RPMI8226 (cell line): ENCODE data around the gene ASCL2.

Source experiments
- DNase-seq: peaks from one replicate; pipeline ENCODE4 v3.0.0-alpha.2; 2015

ASCL2 gene

GRCh38 chr11:2307501-2308331 is 37.3 kb upstream of the ASCL2 start:
- no peak for DNase-seq

DNA sequence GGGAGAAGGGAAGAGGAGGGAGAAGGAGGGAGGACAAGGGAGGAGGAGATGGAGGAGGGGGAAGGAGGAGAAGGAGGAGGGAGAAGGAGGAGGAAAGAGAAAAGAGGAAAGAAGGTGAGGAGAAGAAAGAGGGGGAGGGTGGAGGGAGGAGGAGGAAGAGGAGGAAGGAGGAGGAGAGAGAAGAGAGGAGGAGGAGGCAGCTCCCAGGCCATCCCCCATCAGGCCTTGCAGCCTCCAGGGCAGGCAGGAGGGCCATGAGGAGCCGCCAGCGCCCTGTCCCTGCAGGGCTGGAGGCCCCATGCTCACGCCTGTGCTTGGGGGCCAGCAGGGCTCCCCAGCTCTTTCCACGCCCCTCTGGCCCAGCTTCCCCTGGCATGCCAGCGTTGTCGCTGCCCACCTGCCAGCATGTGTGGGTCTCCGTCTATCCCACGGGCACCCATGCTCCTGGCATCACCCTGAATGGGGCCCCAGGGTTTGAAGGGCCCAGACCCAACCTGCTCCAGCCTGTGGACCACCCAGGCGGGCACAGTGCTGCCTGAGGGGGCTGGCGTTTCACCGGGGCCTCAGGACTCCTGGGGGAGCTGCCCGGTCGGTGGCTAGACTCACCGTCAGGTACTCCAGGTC is 36.6 kb upstream of the ASCL2 start:
- no peak for DNase-seq

DNA sequence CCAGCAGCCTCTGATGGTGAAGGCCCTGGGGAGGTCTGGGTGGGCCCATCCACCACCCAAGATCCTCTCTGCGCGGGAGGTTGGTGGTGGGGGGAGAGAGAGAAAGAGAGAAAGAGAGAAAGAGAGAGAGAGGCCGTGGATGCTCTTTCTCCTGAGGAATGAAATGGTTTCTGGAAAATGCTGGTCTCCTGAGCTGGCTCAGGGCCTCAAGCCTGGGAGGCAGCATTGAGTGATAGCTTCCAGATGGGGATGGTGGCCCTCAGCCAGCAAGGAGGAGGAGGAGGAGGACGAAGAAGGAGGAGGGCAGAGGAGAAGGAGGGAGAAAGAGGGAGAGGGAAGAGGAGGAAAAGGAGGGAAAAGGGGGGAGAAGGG is 36.0 kb upstream of the ASCL2 start:
- no peak for DNase-seq

- no peak for DNase-seq
Measured at GRCh38 chr11:2305788-2306451, 35.5 kb upstream of the ASCL2 start.

DNA sequence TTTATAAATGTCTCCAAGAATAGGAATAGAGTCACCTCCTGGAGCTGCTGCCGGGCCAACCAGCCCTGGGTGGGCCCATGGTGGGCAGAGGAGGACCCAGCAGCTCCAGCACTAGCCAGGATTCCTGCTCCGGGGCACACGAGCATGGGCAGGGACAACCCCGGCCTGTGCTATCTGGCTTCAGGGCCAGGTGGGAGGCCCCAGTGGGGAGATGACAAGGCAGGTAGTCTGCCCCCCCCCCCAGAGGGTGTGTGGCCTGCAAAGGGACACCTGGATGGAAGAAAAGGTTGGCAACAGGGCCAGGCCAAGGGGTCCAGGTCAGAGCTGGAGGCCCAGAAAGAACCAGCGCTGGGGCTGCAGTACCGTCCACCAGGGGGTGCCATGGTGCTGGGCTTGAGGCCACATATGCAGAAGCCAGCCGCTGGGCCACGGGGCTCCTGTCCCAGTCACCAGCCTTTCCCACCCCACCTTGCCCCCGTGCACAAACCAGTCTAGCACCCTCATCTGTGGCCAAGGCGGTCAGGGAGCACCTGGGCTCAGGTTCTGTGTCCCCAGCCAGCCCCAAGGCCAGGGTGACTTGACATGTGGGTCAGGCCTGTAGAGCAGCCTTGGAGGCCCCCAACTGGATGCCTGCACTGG is 34.9 kb upstream of the ASCL2 start:
- DNase-seq: peak; percentile 73

DNA sequence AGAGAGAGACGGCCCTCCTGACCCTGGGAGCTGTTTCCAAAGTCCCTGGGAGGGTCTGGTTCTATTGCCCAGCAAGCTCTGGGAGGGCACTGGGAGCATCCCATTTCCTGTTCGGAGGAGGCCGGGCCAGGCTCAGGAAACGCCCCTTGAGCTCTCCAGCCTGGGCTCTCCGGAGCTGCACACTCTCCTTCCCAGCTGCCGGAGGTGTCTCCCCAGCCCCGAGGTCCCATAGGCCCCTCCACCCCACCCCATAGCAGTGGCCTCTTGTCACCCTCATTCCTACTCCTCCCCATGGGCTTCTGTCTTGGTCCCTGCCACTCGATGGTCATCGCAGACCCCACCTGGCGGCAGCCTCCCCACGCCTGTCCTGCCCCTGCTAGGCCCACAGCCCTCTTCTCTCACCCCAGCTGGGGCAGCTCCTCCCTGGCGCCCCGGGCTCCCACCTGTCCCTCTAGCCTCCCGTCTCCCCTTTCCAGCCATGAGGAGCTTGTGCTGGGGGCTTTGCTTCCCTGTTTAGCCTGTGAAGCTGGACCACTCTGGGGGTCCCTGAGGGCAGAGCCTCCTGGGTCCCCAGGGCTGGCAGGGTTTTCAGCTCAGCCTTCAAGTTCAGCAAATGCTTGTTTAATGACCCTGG is 34.2 kb upstream of the ASCL2 start:
- DNase-seq: no peak

DNA sequence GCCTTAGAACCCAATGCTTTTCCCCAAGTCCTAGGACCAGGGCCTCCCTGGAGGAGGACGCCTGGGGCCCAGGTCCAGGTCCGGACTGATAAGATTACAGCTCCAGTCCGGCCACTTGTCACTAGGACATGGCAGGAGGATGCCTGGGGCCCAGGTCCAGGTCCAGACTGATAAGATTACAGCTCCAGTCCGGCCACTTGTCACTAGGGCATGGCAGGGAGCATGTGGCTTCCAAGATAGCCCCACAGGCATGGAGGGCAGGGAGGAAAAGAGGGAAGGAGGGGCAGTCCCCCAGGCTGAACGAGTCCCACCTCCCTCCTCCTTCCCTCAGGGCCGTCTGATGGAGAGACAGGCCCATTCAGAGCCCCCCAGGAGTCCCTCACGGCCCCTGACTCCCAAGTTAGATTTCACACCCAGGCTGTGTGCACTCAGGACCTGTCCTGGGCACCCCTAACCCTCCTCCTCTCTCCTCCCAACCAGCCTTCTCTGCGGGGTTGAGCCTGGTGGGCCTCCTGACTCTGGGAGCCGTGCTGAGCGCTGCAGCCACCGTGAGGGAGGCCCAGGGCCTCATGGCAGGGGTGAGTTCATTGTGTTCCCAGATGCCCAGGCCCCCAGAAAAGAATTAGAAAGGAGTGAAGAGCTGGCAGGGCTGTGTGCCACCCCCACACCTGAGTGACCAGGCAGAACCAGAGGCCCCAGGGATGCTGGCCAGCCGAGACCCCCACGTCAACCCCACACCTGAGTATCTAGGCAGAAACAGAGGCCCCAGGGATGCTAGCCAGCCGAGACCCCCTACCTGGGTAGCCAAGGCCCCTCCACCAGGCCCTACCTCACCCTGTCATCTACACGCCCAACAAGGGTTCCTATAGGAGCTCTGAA is 33.5 kb upstream of the ASCL2 start:
- DNase-seq: no peak

DNA sequence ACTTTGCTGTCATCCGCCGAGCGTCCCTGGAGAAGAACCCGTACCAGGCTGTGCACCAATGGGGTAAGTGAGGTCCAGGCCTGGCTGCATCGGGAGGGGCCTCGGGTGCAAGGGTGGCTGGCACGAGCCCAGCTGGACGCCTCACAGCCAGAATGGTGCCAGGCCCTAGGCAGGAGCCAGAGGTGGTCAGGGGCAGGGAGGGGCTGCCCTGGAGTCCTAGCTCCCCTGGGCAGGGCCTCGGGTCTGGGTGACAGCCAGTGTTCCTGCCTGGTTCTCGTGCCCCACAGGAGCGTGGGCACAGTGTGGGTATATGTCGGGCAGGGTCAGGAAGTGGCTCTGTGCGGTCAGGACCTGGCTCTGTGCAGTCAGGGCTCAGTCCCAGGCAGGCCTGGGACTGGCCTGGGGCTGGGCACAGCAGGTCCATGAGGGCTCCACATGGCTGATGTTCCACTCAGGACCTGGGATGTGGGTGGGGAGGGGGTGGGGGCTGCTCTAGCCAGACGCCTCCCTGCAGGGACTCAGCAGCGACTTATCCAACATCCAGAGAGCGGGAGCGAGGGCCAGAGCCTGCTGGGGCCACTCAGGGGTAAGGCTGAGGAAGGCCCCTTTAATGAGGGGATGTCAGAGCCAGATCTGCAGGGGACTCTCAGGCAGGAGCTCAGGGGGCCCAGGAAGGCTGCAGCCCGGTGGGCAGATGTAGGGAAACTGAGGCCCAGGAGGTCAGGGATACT is 32.7 kb upstream of the ASCL2 start:
- no peak for DNase-seq

DNA sequence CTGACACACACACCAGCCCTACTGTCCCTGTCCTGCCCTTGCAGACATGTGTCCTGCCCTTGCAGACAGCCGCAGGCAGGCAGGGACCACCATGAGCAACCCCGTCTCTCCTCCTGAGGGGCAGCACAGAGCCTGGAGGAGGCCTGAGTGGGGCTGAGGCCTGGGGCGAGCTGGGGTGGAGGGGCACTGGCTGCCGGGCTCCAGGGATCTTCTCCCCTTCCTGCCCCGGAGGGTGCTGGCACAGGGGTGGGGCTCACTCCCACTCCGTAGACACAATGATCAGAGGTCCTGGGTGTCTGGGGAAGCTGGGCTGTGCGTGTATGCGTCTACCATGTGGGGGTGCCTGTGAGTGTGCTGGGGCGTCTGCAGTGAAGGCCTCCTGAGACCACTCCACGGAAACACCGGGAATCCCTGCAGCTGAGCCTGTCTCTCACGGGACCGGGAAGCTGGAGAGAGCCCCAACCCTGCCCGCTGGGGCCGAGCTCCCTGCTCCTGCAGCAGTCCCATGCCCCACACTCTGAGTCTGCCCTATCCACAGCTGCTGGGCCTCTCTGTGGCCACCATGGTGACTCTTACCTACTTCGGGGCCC is 32.0 kb upstream of the ASCL2 start:
- DNase-seq: no peak

DNA sequence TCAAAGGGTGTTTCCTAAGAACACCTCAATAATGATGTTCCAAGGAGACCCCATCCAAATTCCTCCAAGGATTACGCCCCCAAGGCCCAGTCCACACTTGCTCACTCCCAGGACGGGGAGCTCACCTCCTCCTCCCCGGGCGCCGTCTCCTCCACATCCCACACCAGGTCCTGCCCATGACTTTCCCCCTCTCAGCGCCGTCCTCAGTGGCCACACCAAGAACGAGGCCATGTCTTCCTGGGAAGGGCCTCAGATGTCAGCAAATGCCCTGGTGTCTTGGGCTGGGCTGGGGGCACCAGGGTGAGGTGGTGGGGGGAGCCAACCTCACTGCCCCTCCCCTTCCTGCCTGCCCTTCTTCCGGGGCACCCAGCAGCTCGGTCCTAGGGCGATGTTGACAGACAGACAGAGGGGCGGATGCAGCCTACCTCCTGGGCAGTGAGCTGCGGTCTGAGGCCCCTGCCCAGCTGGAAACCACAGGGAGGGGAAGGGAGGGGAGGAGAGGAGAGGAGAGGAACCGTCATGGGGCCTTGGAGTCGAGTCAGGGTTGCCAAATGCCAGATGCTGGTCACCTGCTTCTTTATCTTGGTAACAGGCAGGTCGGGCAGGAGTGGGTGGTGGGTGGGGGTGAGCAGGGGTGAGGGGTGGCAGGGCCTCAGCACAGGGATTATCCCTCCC is 31.4 kb upstream of the ASCL2 start, which contains the start of the genes C11orf21 and TSPAN32:
C11orf21 (minus strand) TSS at position 288 of the 675 bp plus-strand sequence; CDS start at position 178, 110 bp downstream.
TSPAN32 (plus strand) TSS at position 383 of the 675 bp plus-strand sequence; CDS start at position 520, 137 bp downstream.
- DNase-seq: peak; percentile 64

- no peak for DNase-seq
Measured at GRCh38 chr11:2300936-2301630, 30.7 kb upstream of the ASCL2 start.

- DNase-seq: no peak
Measured at GRCh38 chr11:2300290-2300935, 30.0 kb upstream of the ASCL2 start.

- no peak for DNase-seq
Measured at GRCh38 chr11:2299773-2300172, 29.4 kb upstream of the ASCL2 start.

DNA sequence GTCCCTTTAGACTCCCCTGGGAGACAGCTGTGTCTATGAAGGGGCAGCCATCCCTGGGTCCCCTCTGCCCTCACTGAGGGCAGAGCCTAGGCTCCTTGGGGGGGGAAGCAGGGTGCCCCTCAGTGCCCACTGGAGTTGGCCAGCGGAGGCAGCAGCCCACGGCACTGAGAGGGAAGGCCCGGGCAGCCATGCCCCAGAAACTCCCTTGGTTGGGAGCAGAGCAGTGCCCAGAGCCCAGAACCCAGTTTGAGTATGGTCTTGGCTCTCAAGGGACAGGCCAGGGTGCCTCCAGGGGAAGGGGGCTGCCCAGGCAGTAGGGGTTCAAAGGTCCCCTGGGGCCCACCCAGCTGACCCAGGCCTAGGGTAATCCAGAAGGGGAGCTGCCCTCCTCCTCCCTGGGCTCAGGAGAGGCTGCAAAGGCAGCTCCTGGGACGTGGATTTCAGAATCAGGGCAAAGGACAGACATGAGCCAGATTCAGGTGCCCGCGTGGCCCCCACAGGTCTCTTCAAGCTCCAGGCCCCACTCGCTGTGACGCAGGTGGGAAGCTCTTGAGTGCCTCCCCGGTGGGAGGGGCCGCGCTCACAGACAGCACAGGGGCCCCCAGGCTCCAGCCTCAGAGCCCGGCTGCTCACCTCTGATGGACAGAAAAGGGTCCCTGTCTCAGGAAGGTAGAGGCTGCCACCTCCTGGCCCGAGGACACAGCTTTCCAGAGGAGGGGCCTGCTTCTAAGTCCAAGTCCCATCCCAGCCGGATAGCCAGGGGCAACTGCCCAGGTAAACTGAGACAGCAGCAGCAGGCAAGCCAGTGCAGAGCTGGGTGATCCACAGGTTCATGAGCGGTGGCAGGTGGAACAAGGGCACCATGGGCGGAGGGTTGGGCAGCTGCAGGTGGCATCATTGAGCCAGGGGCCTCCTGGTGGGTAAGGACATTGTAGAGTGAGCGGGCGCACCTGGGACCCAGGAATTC is 28.7 kb upstream of the ASCL2 start:
- DNase-seq: peak; percentile 21

- DNase-seq: no peak
Measured at GRCh38 chr11:2298131-2298794, 27.9 kb upstream of the ASCL2 start.

- DNase-seq: no peak
Measured at GRCh38 chr11:2297623-2298030, 27.2 kb upstream of the ASCL2 start.
